ACC112 (cell line): Measurements from ENCODE around the gene LRRC9.
A peak's percentile ranks its signal among the peaks of the same experiment; 100 is the strongest.

Experiments
- H2AFZ ChIP-seq: fragments of 200-600 bp; sonication (generic); one replicate; pipeline ENCODE4 v1.6.0; 2017; ENCODE audit warnings: antibody characterized with exemption, low read length; ENCODE audit not compliant: unreplicated experiment
- H3K27ac ChIP-seq: fragments of 200-600 bp; sonication (generic); 2 replicates; pipeline ENCODE4 v1.5.1; 2014; ENCODE audit warnings: low read depth, mild to moderate bottlenecking, antibody characterized with exemption, low read length, moderate library complexity
- H3K27me3 ChIP-seq: fragments of 200-600 bp; sonication (generic); 2 replicates; pipeline ENCODE4 v1.6.1; 2014; ENCODE audit warnings: mild to moderate bottlenecking, antibody characterized with exemption, low read length, moderate library complexity, mixed read lengths; ENCODE audit not compliant: insufficient read depth
- H3K36me3 ChIP-seq: fragments of 200-600 bp; sonication (generic); 2 replicates; pipeline ENCODE4 v1.6.1; 2016; ENCODE audit warnings: mild to moderate bottlenecking, antibody characterized with exemption, low read length, moderate library complexity, mixed read lengths; ENCODE audit not compliant: insufficient read depth
- H3K4me1 ChIP-seq: fragments of 200-600 bp; sonication (generic); one replicate; pipeline ENCODE4 v1.6.1; 2016; ENCODE audit warnings: low read length, mixed read lengths; ENCODE audit not compliant: insufficient read depth, unreplicated experiment, control insufficient read depth
- H3K4me3 ChIP-seq: fragments of 200-600 bp; sonication (generic); 2 replicates; pipeline ENCODE4 v1.5.1; 2014; ENCODE audit warnings: mild to moderate bottlenecking, low read depth, low read length
- H3K79me2 ChIP-seq: fragments of 200-600 bp; sonication (generic); one replicate; pipeline ENCODE4 v1.6.0; 2016; ENCODE audit warnings: low read length; ENCODE audit not compliant: control insufficient read depth, unreplicated experiment, insufficient read depth

The LRRC9 gene

DNA sequence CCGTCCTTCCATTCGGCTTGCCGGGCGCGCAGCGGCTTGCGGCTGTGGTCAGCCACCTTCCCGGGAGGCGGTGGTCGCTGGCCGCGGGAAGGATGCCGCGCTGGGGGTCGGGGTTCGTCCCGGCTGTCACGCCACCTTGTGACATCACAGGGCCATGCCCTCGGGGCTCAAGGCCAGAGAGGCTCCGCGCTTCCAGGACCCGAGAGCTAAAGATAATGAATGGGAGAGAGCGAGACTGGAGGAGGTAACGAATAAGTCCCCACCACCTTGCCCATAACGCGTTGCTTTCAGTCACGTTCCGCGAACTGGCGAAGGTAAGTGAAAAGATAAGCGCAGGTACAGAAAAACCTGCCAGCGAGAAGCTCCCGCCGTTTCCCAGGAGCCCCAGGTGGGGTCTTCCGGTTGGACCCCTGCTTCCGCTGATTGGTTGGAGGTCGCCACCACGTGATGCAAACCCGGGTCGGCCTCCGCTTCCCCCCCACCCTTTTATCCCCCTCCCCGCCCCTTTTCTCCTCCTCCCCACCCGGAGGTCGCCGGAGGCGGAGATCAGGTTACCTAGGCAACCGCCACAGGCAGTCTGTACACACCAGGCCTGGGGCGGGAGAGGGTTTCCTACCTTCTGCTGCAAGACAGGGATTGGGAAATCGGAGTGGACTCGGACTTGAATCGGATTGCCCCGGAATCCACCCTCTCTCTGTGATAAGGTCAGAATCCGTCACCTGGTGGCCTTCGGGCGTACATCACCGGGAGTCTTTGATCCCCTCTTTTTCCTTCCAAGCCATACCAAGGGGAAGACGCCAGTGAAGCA lies at the start of gene LRRC9:
TSS of gene LRRC9 (plus strand) at position 575 of the 808 bp plus-strand sequence.
- no peaks in the 10 kb centered on the region for H3K36me3 ChIP-seq
- peak within 1 kb of the TSS; percentile 73 for H2AFZ ChIP-seq
- peaks cover 65% of the 10 kb centered on the region for H3K27me3 ChIP-seq
- no peaks in the 10 kb centered on the region for H3K79me2 ChIP-seq
- no peak within 1 kb of the TSS for H3K27ac ChIP-seq
- H3K4me1 ChIP-seq: no peaks in the 10 kb centered on the region
- H3K4me3 ChIP-seq: peak within 1 kb of the TSS; percentile 80

DNA sequence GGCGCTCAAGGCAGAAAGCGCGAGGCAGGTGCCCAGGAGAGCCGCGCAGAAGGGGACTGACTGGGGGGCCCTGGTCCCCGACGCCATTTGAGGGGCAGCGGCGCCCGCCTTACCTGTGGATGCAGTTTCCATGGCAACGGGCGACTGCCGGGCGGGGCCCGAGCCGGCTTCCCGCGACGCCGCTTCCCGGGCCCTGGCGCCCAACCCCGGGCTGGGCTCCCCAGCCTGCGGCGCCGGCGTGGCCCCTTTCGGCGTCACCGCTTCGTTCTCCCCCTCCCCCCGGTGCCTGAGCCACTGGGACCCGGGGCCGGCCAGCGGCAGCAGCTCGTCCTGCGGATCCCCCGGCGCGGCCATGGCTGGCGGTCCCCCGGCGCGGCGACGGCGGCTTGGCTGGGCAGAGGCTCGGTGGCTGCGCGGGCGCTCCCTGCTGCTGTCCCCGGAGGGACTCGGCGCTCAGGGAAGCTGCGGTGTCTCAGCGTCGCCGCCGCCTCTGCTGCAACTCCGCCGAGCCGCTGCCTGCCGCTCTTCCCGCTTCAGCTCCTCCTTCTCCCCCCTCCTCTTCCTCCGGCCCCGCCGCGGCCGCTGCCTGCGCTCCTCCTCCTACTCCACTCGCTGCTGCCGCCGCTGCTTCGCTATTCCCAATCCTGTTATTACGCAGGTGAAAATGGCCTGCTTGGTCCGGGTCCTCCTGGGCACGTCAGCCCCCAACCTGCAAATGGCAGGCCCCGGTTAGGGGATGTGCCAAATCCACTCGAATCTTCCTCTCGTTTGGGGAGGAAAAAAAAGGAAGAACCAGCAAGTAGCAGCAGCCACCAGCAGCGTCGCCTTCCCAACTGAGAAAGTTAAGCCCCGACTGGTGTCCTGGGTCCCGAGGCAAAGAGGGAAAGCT lies 49.4 kb upstream of the LRRC9 start, which contains the start of gene RTN1:
TSS of gene RTN1 (minus strand) at position 500 of the 889 bp plus-strand sequence. CDS start at position 354, 146 bp downstream.
- Histone ChIP-seq H3K79me2 (no peaks in the 10 kb centered on the region), H3K27me3 (peaks cover 87% of the 10 kb centered on the region), H3K36me3 (no peaks in the 10 kb centered on the region), H3K4me3 (peak within 1 kb of the TSS; percentile 80), H3K4me1 (no peaks in the 10 kb centered on the region), H3K27ac (no peak within 1 kb of the TSS), H2AFZ (peak within 1 kb of the TSS; percentile 83)

DNA sequence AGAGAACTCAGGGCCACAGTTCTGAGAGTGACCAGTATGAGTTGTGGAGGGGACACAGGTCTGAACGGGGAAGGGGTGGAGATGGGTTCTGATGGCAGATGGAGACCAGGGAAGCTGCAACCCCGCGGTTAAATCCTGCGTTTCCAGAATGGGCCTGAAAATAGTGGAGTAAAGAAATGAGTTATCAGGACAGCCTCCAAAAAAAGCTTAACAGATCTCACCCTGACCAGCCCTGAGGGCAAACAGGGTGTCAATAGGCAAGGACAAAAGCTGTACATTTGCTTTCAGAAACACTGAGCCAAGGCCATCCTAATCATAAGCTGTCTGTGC lies 48.8 kb upstream of the LRRC9 start:
- Histone ChIP-seq H3K4me3 (peak overlapping the region; percentile 80), H3K27me3 (peaks cover 81% of the 10 kb centered on the region)

DNA sequence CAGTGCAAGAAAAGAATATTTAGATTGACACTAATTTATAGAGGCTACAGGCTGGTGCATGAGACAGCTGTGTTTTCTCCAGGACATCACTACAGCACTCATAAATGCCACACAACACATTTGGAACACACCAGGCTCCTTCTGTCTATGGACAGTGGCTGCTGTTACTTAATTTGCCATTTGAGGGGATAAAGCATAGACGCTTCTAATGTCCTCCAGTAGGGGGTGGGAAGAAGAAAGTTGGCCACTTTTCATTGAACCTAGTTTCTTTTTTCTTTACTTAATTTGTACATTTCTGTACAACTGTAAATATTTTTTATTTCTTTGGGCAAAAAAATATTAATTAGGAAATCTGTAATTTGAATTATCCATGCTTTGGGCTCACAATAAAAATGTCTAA lies 37.0 kb upstream of the LRRC9 start:
- H3K4me3 ChIP-seq: no peak overlapping the region
- H2AFZ ChIP-seq: no peak overlapping the region
- H3K4me1 ChIP-seq: no peaks in the 10 kb centered on the region
- no peaks in the 10 kb centered on the region for H3K79me2 ChIP-seq
- H3K27me3 ChIP-seq: peaks cover 65% of the 10 kb centered on the region
- H3K36me3 ChIP-seq: no peaks in the 10 kb centered on the region
- no peak overlapping the region for H3K27ac ChIP-seq

More for the DNA sequence above, 48.8 kb upstream of the LRRC9 start:
- Histone ChIP-seq H3K79me2 (no peaks in the 10 kb centered on the region), H2AFZ (no peak overlapping the region), H3K27ac (no peak overlapping the region), H3K36me3 (no peaks in the 10 kb centered on the region), H3K4me1 (no peaks in the 10 kb centered on the region)

DNA sequence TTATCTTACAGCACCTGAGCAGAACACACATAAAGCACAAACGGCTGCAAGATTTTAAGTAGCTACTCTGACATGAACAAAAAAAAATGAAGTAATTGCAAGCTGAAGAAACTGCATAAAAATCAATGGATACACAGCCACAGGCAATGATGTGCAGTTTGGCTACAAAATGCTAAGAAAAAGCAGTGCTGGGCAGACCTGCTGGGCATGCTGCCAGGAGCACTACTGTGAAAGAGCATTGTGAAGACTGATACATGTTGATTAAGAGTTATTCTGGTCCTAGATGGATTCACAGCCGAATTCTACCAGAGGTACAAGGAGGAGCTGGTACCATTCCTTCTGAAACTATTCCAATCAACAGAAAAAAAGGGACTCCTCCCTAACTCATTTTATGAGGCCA lies 29.3 kb upstream of the LRRC9 start:
- Histone ChIP-seq H3K27ac (no peak overlapping the region), H2AFZ (no peak overlapping the region), H3K27me3 (peaks cover 57% of the 10 kb centered on the region), H3K4me1 (no peaks in the 10 kb centered on the region), H3K79me2 (no peaks in the 10 kb centered on the region), H3K36me3 (no peaks in the 10 kb centered on the region), H3K4me3 (no peak overlapping the region)

DNA sequence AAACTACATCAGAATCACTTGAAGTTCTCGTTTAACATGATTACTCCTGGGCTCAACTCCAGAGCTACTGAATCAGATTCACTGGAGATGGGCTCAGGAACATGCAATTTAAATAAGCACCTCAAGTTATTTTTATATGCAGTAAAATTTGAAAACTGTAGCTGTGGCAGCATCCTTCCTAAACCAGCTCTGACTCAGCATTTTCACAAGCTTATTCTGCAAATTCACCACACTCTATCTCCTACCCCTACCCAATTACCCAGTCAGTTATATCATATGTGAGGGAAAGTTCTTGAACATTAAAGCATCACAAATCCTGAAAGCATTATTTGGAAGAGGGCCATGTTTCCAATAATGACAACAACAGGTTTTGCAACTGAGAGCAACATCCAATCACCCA lies 24.2 kb upstream of the LRRC9 start:
- no peaks in the 10 kb centered on the region for H3K4me1 ChIP-seq
- no peak overlapping the region for H3K4me3 ChIP-seq
- H3K27ac ChIP-seq: no peak overlapping the region
- peaks cover 64% of the 10 kb centered on the region for H3K27me3 ChIP-seq
- H3K36me3 ChIP-seq: no peaks in the 10 kb centered on the region
- H2AFZ ChIP-seq: no peak overlapping the region
- no peaks in the 10 kb centered on the region for H3K79me2 ChIP-seq

DNA sequence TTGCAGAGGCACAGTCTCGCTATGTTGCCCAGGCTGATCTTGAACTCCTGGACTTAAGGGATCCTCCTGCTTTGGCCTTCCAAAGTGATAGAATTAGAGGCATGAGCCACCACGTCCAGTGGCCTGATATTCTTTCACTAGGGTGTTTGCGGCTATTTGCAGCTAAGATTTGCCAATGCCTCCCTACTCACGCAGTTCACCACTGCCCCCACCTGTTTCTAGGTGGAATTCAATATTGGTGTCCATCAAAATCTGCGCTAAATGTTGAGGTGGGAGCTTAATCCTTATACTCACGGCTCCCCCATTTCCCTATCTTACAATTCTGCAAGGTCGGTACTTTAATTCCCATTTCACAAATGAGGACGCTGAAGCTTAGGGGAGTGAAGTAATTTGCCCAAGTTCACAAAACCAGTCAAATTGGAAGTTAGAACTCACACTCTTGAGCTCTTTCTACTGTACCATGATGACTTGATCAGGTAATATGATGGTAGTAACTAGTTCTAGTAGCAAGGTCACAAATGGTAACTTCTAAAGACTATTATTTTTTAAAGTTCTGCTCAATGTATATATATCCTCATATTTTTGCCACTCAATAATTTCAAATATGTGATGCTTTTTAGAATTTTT lies 22.1 kb upstream of the LRRC9 start:
- Histone ChIP-seq H2AFZ (no peak overlapping the region), H3K36me3 (no peaks in the 10 kb centered on the region), H3K27ac (no peak overlapping the region)

DNA sequence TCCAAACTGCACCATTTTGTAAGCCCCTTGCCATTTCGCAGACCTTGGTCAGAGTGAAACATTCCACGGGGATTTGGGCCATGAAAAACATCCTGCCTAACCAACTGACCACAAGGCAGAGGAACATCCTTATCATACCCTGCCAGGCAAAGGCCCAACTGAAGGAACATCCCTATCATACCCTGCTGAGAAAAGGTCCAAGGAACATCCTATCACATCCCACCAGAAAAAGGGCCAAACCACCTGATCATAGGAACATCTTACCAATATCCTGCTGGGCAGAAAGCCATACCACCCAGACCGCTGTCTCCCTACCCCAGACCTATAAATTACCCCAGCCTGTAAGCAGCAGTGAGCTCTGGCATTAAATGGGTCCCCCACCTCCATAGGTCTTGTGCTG lies 19.4 kb upstream of the LRRC9 start:
- no peaks in the 10 kb centered on the region for H3K36me3 ChIP-seq
- H3K4me1 ChIP-seq: no peaks in the 10 kb centered on the region
- H2AFZ ChIP-seq: no peak overlapping the region
- peaks cover 73% of the 10 kb centered on the region for H3K27me3 ChIP-seq
- no peaks in the 10 kb centered on the region for H3K79me2 ChIP-seq
- H3K4me3 ChIP-seq: no peak overlapping the region
- no peak overlapping the region for H3K27ac ChIP-seq

More for the DNA sequence above, 22.1 kb upstream of the LRRC9 start:
- no peaks in the 10 kb centered on the region for H3K4me1 ChIP-seq
- H3K27me3 ChIP-seq: peaks cover 76% of the 10 kb centered on the region
- no peaks in the 10 kb centered on the region for H3K79me2 ChIP-seq
- H3K4me3 ChIP-seq: no peak overlapping the region

DNA sequence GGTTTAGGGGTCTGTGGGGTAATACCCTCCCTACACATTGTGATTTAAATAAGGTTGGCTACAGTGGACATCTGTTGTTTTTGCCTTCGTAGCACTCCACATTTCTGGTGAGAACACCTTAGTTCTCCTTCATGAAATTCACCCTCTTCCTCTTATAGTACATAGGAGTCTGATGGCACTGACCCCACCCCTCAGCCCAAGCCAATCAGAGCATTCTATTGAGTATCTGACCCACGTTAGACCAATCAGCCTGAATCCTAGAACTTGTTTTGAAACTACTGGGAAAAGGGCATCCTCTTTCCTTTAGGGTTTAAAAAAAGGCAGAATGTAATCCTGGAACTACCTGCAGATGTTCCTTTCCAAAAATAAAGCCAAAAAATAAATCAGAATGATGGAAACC lies 15.8 kb upstream of the LRRC9 start:
- Histone ChIP-seq H2AFZ (no peak overlapping the region), H3K27ac (no peak overlapping the region), H3K4me3 (no peak overlapping the region), H3K36me3 (no peaks in the 10 kb centered on the region), H3K27me3 (peaks cover 47% of the 10 kb centered on the region), H3K79me2 (no peaks in the 10 kb centered on the region), H3K4me1 (no peaks in the 10 kb centered on the region)

DNA sequence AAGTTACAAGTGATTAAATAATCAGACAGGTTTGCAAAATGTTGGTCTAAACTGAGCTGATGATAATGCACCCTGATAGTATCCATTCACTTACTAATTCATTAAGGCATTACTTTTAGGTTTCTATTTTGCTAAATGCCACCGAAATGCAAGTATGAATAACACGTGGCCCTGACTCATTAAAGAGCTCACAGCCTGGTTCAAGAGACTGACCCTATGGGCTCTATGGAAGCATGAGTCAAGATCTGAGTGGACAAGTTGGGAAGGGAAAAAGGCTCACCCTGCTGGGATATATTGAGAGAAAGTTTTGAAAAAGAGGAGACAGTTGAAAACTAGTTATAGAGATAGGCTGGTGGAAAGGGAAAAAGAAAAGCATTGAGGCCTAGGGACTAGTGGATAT lies 14.8 kb upstream of the LRRC9 start:
- Histone ChIP-seq H2AFZ (no peak overlapping the region), H3K27ac (no peak overlapping the region), H3K36me3 (no peaks in the 10 kb centered on the region), H3K4me1 (no peaks in the 10 kb centered on the region), H3K27me3 (peaks cover 46% of the 10 kb centered on the region), H3K79me2 (no peaks in the 10 kb centered on the region), H3K4me3 (no peak overlapping the region)
